Endothelial cell of umbilical vein (primary cell): ENCODE results near the gene UCHL1. TPM values are rescaled to one million over a fixed set of nuclear protein-coding genes. Genes with fewer than 3 reads are reported as not detected.
A peak's percentile ranks its signal among the peaks of the same experiment; 100 is the strongest.

ENCODE experiments used
- BruUV-seq: library from RNA; stranded (reverse); fragments of 400-500 nt; replicated peaks from 2 replicates; lab custom pipeline; 2021; lab: Mats Ljungman, UMichigan
- CTCF ChIA-PET: fragments of 300-600, 350-600 bp; sonication (Branson Sonifier 250); formaldehyde crosslinking; loops from one replicate; lab custom pipeline; 2021; ENCODE audit warnings: antibody characterized with exemption, inconsistent platforms; lab: Charles Lee
- POLR2A ChIA-PET: fragments of 300-600, 350-600 bp; sonication (Branson Sonifier 250); formaldehyde crosslinking; loops from one replicate; lab custom pipeline; 2021; ENCODE audit warnings: antibody characterized with exemption, inconsistent platforms; lab: Charles Lee
- DNase-seq: peaks from one replicate; pipeline ENCODE4 v3.0.0-alpha.2; 2011; ENCODE audit warnings: low read depth, low spot score
- FAIRE-seq: peaks from 2 replicates; lab custom pipeline; 2011; peaks lifted over from hg19 to GRCh38; lab: Jason Lieb, UNC
- H2AFZ ChIP-seq: 2 replicates; pipeline ENCODE4 v1.6.0; 2012; ENCODE audit warnings: low read depth, low read length, control low read depth, inconsistent platforms
- H3K27ac ChIP-seq: 2 replicates; pipeline ENCODE4 v1.5.1; 2011; ENCODE audit warnings: low read depth, mild to moderate bottlenecking, control low read depth, low read length, moderate library complexity; ENCODE audit not compliant: insufficient read depth
- H3K27me3 ChIP-seq, 2 experiments: 2 replicates each; pipeline versions ENCODE4 v1.6.0 to v1.6.1; 2011; ENCODE audit warnings: low read length in 2 of 2, mixed read lengths in 1 of 2; ENCODE audit not compliant: control insufficient read depth in 2 of 2, insufficient read depth in 2 of 2
- H3K36me3 ChIP-seq, 2 experiments: 2 replicates in 1 of 2; 3 replicates in 1 of 2; pipeline ENCODE4 v1.5.1; 2011; ENCODE audit warnings: low read length in 2 of 2, mild to moderate bottlenecking in 1 of 2, moderate library complexity in 1 of 2; ENCODE audit not compliant: control insufficient read depth in 2 of 2, insufficient read depth in 2 of 2; ENCODE audit errors: extremely low read depth in 1 of 2
- H3K4me1 ChIP-seq: 3 replicates; pipeline ENCODE4 v1.5.1; 2011; ENCODE audit warnings: mild to moderate bottlenecking, low read length; ENCODE audit not compliant: control insufficient read depth, insufficient read depth; ENCODE audit errors: extremely low read depth
- H3K4me2 ChIP-seq: 2 replicates; pipeline ENCODE4 v1.6.1; 2011; ENCODE audit warnings: low read length, control low read depth, mixed read lengths; ENCODE audit not compliant: insufficient read depth
- H3K4me3 ChIP-seq, 3 experiments: fragments of 200-600 bp in 1 of 3; sonication (generic), shearing (Covaris generic) in 1 of 3; replicated peaks in 1 of 3; 2 replicates each; pipeline ENCODE4 v1.5.1; 2011 to 2016; ENCODE audit warnings: control low read depth in 3 of 3, low read length in 3 of 3, mild to moderate bottlenecking in 2 of 3, inconsistent platforms in 1 of 3, low read depth in 1 of 3, moderate library complexity in 1 of 3; ENCODE audit not compliant: insufficient read depth in 1 of 3
- H3K79me2 ChIP-seq: 2 replicates; pipeline ENCODE4 v1.6.0; 2012; ENCODE audit warnings: low read length, inconsistent platforms; ENCODE audit not compliant: control insufficient read depth, insufficient read depth
- H3K9ac ChIP-seq: replicated peaks from 2 replicates; pipeline ENCODE3; 2011; ENCODE audit warnings: low read length, control low read depth; ENCODE audit not compliant: insufficient read depth; ENCODE audit errors: extremely low read depth
- H3K9me1 ChIP-seq: replicated peaks from 3 replicates; pipeline ENCODE4 v1.6.0; 2011; ENCODE audit warnings: mild to moderate bottlenecking, low read length; ENCODE audit not compliant: control insufficient read depth, insufficient read depth; ENCODE audit errors: extremely low read depth
- H3K9me3 ChIP-seq: replicated peaks from 2 replicates; pipeline ENCODE4 v1.5.1; 2012; ENCODE audit warnings: low read length, inconsistent platforms; ENCODE audit not compliant: control insufficient read depth, insufficient read depth
- H4K20me1 ChIP-seq: replicated peaks from 2 replicates; pipeline ENCODE3; 2011; ENCODE audit warnings: mild to moderate bottlenecking, low read length; ENCODE audit not compliant: control insufficient read depth, insufficient read depth; ENCODE audit errors: extremely low read depth
- CTCF ChIP-seq, 2 donors: IDR thresholded peaks; 1 replicate in 1 of 2; 2 replicates in 1 of 2; pipeline ENCODE4 v1.5.1; 2011; ENCODE audit warnings: low read length in 2 of 2, mild to moderate bottlenecking in 2 of 2, moderate library complexity in 2 of 2, control low read depth in 1 of 2, inconsistent platforms in 1 of 2, low read depth in 1 of 2; ENCODE audit not compliant: insufficient read depth in 1 of 2; ENCODE audit errors: extremely low read depth in 1 of 2
- EZH2 ChIP-seq: IDR thresholded peaks from 2 replicates; pipeline ENCODE4 v1.6.1; 2012; ENCODE audit warnings: borderline replicate concordance, low read depth, mild to moderate bottlenecking, moderate library complexity, low read length, inconsistent platforms; ENCODE audit not compliant: severe bottlenecking
- JUN ChIP-seq: IDR thresholded peaks from 2 replicates; pipeline ENCODE4 v1.6.1; 2011; ENCODE audit warnings: borderline replicate concordance, low read depth; ENCODE audit not compliant: insufficient read length, insufficient read depth
- MAX ChIP-seq: IDR thresholded peaks from 2 replicates; pipeline ENCODE4 v1.6.1; 2011; ENCODE audit not compliant: insufficient read depth, insufficient read length
- POLR2AphosphoS5 ChIP-seq: IDR thresholded peaks from 2 replicates; pipeline ENCODE4 v1.6.1; 2012; ENCODE audit warnings: low read depth, mild to moderate bottlenecking, control low read depth, low read length, moderate library complexity; ENCODE audit not compliant: insufficient read depth
- dilution Hi-C: fragments of 300-500 bp; cut with MboI; formaldehyde crosslinking; loops from one replicate; pipeline ENCODE4 v1.15.0; 2019; ENCODE audit warnings: low sequenced_read_pairs; ENCODE audit not compliant: extremely low pct_ligation_motif_present
- intact Hi-C: fragments of 100-400 bp; cut with micrococcal nuclease; formaldehyde crosslinking; loops from one replicate; pipeline ENCODE4 v1.10.0; 2022
- polyA plus RNA-seq, 4 experiments: library from polyadenylated mRNA; depleted of rRNA in 3 of 4; stranded (reverse) in 3 of 4; unstranded in 1 of 4; fragments of >200 nt; gene quantifications; 2 replicates each; pipeline versions ENCODE4 v1.2.1 to v1.2.3, GENCODE V29; 2011 to 2012; ENCODE audit warnings: missing spikeins in 1 of 4
- total RNA-seq: library from RNA; stranded (reverse); gene quantifications from 2 replicates; pipeline ENCODE4 v1.2.3, GENCODE V29; 2021

UCHL1 gene
- total and polyA plus RNA-seq, 2 donors (not counting 3 experiments of a cell fraction or from before 2014, with no cell fraction given): 501 to 1,128 TPM

- no peak overlapping the region for H2AFZ ChIP-seq
- H3K4me3 ChIP-seq: no peak overlapping the region
- no TSS peak for BruUV-seq
- no peak overlapping the region for H3K27ac ChIP-seq
- no peaks in the 10 kb centered on the region for H3K9me1 ChIP-seq
- peak; percentile 38 for DNase-seq
- no peaks in the 10 kb centered on the region for H3K9me3 ChIP-seq
- H3K27me3 ChIP-seq: peaks cover 0 to 3% of the 10 kb centered on the region in 2 experiments
- peak; percentile 38 for FAIRE-seq
- intact Hi-C loops (no loop called here), dilution Hi-C loops (no loop called here)
- no peaks in the 10 kb centered on the region for H3K79me2 ChIP-seq
- ChIA-PET CTCF (interaction anchor here (0.9 to 1.6 kb wide), 3 partner anchors 9 to 305 kb away, joined by 3 to 4 read pairs (median 4); no protein-coding TSS in a partner anchor), POLR2A (no interaction called here)
- no peaks in the 10 kb centered on the region for H4K20me1 ChIP-seq
- H3K9ac ChIP-seq: no peak overlapping the region
- H3K4me2 ChIP-seq: no peak overlapping the region
- no peaks in the 10 kb centered on the region for H3K4me1 ChIP-seq
- TF ChIP-seq CTCF (IDR thresholded peaks at IDR 0.05; ENCODE audit: extremely low read depth in 1 of 2, insufficient read depth in 1 of 2, low read depth in 1 of 2, low read length in 2 of 2): peak; percentile 5 to 7
- TF ChIP-seq JUN: no peak
- no peak for TF ChIP-seq MAX
- no peak for TF ChIP-seq EZH2
- no peak for TF ChIP-seq POLR2AphosphoS5
- H3K36me3 ChIP-seq: no peaks in the 10 kb centered on the region
Measured at GRCh38 chr4:41232406-41232805, 24.3 kb upstream of the UCHL1 start.
